Endometrium (tissue), 2 donors: ENCODE results near the gene SRRT.

Experiments used
- FAIRE-seq: peaks from 2 replicates; lab custom pipeline; 2012; peaks lifted over from hg19 to GRCh38; lab: Jason Lieb, UNC
- donor health status: control.
- donor health status: control.

The SRRT gene

DNA sequence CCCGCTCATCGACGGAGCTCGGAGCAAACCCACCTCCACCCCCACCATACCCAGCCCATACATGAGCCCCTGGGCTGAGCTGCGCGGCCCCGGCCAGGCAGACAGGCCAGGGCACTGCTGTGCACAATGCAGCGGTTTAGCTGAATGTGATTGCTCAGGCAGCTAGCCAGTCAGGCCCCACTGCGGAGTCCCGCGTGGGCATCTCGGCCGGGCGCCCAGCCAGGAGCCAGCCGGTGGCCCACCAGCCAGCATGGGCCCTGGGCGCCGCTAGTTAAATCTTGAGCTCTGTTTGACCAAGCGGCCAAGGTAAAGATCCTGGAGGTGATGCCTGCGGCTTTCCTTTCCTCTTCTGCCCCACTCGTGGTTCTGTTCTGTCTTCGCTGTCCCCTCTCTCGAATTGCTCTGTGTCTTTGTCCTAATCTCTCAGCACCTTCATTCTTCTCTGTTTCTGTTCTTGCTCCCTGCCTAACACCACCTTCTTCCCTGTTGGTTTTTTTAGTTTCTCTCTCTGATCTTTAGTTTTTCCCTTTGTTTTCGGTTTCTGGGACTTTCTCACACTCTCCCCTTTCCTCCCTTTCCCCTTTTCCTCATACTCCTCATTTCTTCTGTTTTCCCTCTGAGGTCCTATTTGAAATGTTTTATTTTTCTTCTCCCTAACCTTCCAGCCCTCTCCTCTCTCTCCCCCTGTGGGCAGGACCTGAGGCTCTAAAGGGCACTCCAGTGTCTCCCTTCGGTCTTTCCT, 8.1 kb downstream of the SRRT start:
- FAIRE-seq, result no peak

DNA sequence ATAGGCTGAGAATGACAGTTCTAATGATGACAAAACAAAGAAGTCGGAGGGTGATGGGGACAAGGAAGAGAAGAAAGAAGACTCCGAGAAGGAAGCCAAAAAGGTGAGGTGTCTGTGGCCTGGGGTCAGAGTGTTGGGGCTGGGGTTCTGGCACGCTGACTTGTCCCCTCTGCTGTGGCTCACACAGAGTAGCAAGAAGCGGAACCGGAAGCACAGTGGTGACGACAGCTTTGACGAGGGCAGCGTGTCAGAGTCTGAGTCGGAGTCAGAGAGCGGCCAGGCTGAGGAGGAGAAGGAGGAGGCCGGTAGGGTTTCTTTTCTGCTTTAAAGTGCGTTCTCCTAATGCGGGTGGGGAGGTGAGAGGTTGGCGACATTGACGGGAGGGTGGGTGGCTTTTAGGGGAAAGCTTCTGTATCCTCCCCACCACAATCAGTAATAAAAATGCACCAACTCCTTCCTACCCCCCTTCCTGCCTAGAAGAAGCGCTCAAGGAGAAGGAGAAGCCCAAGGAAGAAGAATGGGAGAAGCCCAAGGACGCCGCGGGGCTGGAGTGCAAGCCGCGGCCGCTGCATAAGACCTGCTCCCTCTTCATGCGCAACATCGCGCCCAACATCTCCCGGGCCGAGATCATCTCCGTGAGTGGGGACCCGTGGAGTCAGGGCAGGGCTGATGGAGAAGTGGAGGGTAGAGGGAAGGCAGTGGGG, 10.0 kb downstream of the SRRT start:
- no peak for FAIRE-seq

DNA sequence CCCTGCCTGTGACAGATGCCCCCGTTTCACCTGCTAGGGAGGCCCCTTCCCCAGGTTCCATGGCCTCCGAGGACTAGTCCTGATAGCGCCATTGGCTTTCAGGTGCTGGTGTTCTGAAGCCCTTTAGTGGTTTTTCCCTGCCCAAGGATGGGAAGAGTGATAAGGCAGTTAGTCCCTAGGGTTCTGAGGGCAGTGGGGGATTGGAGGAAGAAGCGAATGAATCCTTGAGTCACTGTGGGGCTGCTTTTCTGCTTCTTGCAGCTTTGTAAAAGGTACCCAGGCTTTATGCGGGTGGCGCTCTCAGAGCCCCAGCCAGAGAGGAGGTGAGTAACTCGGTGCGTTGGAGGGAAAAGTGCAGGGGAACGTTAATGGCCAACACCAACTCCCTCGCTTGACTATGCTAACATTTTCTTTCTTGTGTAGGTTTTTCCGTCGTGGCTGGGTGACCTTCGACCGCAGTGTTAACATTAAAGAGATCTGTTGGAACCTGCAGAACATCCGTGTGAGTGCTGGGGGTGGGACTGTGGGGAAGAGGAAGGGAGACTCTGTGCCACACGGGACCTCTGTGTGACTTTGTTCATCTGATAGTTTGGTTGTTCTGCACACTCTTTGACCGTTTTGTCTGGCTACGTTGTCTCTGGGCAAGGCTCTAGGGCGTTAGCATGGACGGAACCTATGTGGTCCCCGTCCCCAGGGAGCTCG, 10.7 kb downstream of the SRRT start:
- no peak for FAIRE-seq

DNA sequence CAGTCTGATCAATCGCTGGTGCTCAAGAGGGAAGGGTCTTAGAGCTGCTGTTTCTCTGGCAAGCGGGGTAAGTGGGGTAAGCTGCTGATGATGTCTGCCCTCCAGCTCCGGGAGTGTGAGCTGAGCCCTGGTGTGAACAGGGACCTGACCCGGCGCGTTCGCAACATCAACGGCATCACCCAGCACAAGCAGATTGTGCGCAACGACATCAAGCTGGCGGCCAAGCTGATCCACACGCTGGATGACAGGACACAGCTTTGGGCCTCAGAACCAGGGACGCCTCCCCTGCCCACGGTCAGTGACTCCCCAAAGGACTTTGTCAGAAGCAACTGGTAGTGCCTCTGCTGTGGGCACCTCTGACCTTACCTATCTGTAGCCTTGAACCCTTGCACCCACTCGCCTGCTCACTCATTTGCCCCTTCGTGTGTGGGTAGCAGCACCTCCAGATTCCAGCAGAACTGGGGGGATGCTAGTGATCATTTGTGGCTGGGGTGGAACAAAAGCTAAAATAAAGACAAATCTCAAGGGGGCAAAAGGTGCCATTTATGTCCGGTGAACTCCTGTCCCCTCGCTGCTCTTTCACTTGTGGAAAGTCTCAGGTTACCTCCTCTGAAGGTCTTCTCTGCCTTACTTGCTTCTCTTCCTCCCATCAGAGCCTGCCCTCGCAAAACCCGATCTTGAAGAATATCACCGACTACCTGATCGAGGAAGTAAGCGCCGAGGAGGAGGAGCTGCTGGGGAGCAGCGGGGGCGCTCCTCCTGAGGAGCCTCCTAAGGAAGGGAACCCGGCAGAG, 11.4 kb downstream of the SRRT start:
- FAIRE-seq, result no peak

DNA sequence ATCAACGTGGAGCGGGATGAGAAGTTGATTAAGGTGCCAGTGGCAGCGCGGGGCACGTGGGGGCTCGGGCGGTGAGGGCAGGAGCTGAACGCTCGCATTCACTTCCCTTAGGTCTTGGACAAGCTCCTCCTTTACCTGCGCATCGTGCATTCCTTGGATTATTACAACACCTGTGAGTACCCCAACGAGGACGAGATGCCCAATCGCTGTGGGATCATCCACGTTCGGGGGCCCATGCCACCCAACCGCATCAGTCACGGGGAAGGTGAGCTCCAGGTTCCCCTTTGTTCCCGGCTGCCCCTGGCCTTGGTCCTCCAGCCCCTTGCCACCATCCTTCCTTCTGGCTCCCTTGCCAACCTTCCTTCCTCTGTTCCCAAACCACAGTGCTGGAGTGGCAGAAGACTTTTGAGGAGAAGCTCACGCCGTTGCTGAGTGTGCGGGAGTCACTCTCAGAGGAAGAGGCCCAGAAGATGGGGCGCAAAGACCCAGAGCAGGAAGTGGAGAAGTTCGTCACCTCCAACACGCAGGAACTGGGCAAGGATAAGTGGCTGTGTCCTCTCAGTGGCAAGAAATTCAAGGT, 12.1 kb downstream of the SRRT start:
- FAIRE-seq, result no peak

DNA sequence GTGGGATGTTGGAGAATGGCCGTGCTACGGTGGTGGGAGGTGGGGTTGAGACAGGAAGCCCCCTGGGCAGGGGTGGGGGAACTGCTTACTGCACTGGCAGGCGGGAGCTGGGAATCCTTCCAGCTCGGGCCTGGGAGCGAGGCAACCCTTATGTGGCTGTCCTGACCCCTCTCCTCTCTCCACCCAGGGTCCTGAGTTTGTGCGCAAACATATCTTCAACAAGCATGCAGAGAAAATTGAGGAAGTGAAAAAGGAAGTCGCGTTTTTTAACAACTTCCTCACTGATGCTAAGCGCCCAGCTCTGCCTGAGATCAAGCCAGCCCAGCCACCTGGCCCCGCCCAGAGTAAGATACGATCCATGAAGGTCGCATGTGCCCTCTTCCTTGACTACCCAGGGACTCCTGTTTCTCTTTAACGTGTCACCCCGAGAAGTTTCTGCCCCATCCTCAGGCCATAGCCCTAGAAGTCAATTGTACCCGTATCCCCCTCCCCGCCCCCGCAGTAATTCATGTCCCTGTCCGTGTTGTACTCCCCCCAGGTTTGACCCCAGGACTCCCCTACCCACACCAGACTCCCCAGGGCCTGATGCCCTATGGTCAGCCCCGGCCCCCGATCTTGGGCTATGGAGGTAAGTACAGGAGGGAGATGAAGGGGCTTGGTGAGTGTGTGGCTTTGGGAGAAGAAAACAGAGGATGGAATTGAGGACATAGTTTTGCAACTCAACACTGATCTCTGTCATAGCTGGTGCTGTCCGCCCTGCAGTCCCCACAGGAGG, 12.8 kb downstream of the SRRT start:
- FAIRE-seq, result no peak

DNA sequence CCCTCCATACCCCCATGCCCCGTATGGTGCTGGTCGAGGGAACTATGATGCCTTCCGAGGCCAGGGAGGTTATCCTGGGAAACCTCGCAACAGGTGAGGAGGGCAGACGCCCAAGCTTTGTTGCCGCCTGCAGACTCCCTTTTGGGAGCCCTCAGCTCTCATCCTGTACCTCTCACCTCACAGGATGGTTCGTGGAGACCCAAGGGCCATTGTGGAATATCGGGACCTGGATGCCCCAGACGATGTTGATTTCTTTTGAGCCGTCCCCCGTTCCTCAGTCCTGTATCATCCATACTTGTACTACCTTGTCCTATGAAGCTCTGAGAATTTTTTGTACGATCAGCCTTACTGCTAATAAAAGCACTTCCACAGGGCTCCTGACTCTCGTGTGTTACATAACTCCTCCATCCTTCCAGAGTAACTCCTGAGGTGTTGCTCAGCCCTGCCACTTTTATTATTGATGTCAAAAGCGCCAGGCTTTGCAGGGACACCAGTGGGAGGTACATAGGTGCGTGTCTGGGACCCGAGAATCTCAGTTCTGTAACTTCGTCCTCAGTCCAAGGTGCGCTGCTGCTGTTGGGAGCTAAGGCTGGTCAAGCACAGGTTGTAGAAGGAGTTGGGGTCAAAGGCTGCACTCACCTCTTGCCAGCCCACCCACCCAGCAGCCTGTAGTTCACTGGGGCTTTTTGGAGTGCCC, 13.5 kb downstream of the SRRT start:
- no peak for FAIRE-seq

DNA sequence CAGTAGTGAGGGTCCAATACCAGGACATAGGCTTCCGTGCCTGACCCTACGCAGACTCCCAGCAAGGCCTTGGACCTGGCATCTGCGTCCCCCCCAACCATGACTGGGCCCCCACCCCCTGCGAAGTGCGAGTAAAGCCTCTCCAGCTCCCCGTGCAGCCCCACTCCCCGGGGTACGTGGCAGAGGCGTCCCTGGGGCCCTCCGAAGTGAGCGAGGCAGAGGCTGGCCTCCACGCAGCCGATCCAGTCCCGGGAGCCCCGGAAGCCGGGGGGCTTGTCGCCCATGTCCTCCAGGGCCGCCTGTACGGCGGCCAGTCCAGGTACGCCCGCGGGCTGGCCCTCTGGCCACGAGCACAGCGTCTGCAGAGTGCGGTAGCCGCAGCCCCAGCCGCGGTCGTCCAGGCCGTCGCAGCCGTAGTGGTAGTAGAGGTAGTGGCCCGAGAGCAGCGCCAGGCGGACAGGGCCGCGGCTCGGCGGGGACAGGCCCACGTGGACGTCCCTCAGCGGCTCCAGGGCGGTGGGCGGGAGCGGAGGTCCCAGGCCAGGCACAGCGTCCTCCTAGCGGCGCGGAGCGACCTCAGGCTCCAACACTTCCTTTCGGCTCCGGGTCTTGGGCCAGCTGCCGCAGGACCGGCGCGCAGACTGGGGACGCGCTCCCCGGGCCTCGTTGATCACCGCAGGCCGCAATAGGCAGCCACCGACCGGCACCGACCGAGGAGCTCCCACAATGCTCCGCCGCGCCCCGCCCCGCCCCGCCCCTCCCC, 14.3 kb downstream of the SRRT start, which contains the start of gene UFSP1:
Gene UFSP1 (minus strand): TSS at position 728 of the 763 bp plus-strand sequence. CDS start 444 bp downstream, at position 284.
- FAIRE-seq, result no peak

DNA sequence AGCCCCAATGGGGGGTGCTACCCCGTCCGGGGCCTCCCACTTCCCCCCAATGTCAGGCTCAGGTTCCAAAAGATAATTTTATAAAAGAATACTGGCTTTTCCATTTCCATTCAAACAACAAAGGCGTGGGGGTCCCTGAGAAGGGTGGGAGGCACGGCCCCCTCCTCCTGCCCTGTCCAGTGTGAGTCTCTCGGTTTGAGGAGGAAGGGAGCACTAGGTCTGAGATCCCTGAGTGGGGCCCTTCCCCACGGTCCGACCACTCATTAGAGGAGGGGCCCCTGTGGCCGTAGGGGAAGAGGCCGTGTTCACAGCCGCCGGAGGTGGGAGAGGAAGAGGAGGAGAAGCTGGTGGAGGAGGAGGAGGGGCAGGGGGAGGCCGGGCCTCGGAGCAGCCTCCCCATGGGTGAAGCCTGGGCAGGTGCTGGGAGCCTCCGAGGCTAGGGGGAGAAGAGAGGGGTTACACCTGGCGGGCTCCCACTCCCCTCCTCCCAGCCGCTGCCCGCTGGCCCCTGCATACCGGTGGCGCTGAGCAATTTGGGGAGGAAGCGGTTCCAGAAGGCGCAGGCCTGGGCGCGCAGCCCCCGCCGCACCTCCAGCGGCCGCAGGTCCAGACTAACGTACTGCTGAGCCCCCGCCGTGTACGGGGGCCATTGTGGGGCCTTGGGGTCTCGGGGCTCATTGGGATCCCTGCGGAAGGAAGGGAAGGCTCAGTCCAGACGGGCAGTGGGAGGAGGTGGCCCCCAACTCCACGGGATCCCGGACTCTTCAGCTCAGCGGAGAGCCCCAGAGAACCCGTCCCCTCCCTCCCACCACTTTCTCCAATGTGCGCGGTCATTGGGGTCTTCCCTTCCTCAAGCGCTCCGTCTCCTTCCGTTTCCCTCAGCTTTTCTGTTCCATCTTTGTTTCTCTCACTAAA, 16.0 kb downstream of the SRRT start:
- no peak for FAIRE-seq

DNA sequence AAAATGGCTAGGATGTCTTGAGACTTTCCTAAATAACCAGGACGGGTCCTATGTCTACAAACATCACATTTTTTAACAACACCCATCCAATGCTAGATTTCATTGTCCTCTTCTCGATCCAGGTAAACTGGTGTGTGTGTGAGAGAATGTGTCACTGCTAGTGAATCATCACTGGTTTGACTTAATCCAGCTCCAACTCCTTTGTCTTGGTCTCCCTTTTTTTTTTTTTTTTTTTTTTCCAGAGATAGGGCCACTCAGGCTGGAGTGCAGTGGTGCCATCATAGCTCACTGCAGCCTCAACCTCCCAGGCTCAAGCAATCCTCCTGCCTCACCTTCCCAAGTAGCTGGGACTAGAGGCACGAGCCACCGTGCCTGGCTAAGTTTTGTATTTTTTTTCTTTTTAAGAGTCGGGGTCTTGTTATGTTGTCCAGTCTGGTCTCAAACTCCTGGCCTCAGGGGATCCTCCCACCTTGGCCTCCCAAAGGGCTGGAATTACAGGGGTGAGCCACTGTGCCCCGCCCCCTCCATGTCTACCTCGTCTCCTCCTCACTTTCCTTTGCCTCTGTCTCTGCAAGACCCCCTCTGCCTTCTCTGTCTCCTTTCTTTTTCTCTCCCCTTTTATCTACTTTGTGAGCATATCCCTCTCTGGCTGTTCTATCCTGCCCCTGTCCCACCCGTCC, 16.8 kb downstream of the SRRT start:
- FAIRE-seq, result no peak

DNA sequence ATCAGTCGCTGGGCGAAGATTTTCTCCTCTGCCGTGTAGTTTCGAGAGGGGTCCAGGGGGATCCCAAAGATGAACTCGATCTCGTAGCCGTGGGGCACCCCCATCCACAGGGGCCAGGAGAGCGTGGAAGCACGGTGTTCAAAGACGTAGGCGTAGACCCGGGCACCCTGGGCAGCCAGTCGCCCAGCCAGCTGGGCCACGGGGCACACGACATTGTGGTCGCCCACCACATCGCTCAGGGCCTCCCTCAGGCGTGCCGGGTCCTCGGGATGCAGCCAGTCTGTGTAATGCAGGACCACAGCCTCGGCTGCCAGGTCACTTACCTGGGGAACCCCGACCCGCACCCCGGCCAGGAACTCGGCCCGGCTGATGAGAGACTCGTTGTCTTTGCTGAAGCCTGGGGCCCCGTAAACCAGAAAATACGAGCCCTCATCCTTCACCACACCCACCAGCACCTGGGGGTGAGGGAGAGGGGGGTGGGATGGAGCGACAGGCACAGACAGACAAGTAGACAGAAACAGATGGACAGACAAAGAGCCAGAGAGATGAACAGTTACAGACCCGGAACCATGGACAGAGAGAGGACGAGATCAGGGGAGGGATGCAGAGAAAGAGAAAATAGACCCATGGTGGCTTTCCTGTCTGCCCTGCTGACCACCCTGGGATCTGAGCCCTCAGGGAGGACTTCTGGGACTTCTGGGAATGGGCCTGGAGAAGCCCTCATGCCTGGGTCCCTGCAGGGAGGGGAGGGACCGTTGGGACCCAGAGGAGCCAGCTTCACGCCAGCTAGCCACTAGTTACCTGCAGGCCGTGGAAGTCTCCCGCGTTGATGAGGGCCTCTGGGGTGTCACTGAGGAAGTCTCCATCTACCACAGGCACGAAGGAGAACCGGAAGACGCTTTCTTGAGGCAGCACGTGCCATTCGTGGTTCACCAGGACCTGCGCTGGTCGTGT, 17.7 kb downstream of the SRRT start:
- no peak for FAIRE-seq

DNA sequence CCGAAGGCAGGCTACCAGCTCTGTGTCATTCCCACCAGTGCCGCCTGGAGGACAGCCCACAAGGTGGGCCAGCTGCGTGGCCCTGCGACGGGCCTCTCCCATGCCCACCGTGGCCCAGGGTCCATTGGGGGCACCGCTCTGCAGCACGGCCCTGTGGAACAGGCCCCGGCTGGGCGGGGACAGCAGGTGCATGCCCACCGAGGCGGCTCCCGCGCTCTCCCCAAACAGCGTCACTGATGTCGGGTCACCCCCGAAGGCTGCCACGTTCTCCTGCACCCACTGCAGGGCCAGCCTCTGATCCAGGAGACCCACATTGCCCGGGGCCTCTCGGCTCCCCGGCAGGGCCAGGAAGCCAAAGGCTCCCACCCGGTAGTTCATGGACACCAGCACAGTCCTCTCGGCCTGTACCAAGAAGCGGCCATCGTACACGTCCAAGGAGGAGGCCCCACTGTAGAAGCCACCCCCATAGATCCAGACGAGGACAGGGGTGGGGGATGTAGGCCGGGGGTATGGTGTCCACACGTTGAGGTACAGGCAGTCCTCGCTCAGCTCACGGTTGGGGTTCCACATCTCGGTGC, 18.5 kb downstream of the SRRT start:
- FAIRE-seq, result no peak

DNA sequence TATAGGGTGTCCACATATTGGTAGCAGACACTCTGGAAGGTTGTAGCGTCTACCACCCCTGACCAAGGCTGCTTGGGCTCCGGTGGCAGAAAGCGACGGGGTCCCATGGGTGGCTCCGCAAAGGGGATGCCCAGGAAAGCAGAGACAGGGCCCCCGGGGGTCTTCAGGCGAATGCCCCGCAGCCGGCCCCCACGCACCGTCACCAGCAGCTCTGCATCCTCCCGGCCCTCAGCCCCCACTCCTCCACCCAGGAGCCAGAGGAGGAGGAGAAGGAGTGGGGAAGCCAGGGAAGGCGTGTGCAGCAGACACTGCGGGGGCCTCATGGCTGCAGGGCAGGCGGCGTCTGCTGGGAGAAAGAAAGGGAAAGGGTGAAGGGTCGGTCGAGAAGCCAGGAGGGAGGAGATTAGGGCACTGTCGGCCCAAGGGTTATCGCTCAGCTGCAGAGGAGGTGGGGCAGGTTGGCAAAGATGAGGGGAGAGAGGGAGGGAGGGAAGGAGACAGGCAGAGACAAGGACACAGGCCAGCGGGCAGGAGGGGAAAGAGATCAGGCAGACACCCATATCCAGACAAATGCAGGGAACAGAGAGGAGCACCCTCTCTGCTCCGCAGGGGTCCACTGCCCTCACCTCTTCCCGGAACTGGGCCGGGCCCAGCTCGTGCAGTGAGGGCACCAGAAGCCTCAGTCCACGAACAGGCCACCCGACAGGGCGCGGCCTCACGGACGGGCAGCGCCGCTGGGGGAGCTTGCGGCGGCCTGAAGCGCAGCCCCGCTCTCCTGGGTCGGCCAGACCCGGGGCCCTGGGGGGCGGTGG, 19.2 kb downstream of the SRRT start:
- FAIRE-seq, result no peak

DNA sequence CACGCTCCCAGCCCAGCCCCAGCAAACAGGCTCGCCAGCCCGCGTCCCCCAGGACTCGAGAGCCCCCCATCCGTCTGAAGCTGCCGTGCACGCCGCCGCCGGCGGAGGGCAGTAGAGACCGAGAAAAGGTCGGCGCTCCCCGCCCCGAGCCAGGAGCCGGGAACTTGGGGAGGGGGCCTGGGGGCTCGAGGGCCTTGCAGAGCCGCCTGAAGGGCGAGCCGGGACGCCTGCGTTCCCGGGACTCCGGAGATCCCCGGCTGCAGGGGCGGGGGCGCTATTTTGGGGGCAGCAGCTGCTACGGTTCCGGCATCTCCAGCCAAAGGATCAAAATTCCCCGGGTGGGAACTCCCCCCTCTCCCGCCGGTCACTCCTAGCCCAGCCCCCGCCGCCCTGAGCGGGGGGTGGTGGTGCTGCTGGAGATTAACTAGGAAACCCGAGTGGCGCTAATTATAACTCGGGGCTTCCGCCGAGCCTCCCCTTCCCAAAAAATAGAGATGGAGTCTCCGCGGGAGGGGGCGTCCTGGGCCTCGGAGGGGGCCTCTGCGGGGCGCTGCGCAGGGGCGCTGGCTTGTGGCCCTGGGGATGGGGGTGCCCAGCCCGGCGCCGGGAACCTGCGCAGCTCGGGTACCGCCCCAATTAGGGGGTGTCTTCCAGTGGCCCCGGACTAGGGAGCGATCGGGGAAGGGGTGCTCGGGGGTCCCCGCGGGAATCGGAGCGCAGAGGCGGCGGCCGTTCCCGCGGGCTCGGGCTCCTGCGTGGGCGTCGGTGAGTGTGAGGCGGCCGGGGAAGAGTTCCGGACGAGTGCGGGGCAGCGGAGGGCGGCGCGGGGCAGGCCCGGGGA, 20.2 kb downstream of the SRRT start:
- no peak for FAIRE-seq

DNA sequence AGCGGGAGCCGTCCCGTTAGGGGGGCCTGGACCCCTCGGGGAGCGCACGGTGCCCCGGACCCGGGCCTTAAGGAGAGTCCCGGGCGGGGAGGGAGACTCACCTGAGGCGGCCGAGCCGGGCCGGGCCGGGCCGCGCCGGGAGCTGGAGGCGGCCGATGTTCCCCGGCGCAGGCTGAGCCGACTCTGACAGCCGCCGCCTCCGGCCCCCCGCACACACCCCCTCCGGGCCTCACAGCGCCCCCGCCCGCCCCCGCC, 20.7 kb downstream of the SRRT start, which contains the start of gene ACHE:
Gene ACHE (minus strand): TSS at position 188 of the 255 bp plus-strand sequence. CDS start 1,656 bp downstream, outside the sequence.
- FAIRE-seq, result no peak
